Measurements from ENCODE around the gene SOX8.

SOX8 gene

DNA sequence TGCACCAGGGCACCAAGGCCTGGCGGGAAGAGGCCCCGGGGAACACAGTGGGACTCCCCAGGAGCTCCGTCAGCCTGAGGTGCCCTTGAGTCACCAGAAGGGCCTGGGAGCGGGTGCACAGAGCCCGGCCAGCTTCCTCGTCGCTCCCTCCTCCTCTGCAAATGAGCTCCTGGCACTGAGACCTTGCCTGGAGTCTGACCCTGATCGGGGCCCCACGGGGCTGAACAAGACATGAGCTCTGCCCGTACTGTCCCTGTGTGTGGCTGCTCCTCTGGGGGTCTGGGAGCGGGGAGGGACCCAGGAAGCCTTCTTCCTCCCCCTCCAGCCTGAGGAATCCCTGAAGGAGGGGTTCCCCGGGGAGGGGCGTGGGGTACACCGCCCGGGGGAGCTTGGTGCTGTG lies 54.6 kb downstream of the SOX8 start:
- no peak for TF ChIP-seq EZH2phosphoT487 (conservative IDR thresholded peaks at IDR 0.05; ENCODE audit: low read length)
- TF ChIP-seq, protein P1, sequence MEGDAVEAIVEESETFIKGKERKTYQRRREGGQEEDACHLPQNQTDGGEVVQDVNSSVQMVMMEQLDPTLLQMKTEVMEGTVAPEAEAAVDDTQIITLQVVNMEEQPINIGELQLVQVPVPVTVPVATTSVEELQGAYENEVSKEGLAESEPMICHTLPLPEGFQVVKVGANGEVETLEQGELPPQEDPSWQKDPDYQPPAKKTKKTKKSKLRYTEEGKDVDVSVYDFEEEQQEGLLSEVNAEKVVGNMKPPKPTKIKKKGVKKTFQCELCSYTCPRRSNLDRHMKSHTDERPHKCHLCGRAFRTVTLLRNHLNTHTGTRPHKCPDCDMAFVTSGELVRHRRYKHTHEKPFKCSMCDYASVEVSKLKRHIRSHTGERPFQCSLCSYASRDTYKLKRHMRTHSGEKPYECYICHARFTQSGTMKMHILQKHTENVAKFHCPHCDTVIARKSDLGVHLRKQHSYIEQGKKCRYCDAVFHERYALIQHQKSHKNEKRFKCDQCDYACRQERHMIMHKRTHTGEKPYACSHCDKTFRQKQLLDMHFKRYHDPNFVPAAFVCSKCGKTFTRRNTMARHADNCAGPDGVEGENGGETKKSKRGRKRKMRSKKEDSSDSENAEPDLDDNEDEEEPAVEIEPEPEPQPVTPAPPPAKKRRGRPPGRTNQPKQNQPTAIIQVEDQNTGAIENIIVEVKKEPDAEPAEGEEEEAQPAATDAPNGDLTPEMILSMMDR (IDR thresholded peaks at IDR 0.05; ENCODE audit: insufficient read depth, low read length, poor library complexity, severe bottlenecking), result no peak
- no peak overlapping the region for H3K4me2 ChIP-seq (ENCODE audit: low read depth, low read length, poor library complexity, severe bottlenecking)
- H3K79me2 ChIP-seq (ENCODE audit: insufficient read depth, low read length), result no peaks in the 10 kb centered on the region
- no peaks in the 10 kb centered on the region for H3F3A ChIP-seq (ENCODE audit: insufficient read depth)
- no peaks in the 10 kb centered on the region for H3K36me3 ChIP-seq (ENCODE audit: low read length)
- H3K9me2 ChIP-seq (replicated peaks; ENCODE audit: insufficient read depth, low read length), result no peaks in the 10 kb centered on the region
- H4K20me1 ChIP-seq (ENCODE audit: low read depth, low read length), result no peaks in the 10 kb centered on the region
- H3K4me3 ChIP-seq (ENCODE audit: insufficient read depth, low read length, poor library complexity, severe bottlenecking), result no peak overlapping the region
- H3K27ac ChIP-seq (ENCODE audit: low read depth, low read length), result no peak overlapping the region
- H3K27me3 ChIP-seq (ENCODE audit: low read length), result no peaks in the 10 kb centered on the region
- no peak overlapping the region for H2AFZ ChIP-seq (ENCODE audit: low read depth, low read length, severe bottlenecking)
- no peak overlapping the region for H3K9ac ChIP-seq (ENCODE audit: low read length)
- no peaks in the 10 kb centered on the region for H3K9me3 ChIP-seq (ENCODE audit: insufficient read depth, low read length)

Data from SU-DHL-6 (cell line).